ENCODE results near the gene CEP85.
A peak's percentile ranks its signal among the peaks of the same experiment; 100 is the strongest.
"Not testable (repeated sequence)": the region's sequence is repeated elsewhere in the genome, so short reads cannot be mapped to it uniquely, and the experiment has no call there.

The CEP85 gene

DNA sequence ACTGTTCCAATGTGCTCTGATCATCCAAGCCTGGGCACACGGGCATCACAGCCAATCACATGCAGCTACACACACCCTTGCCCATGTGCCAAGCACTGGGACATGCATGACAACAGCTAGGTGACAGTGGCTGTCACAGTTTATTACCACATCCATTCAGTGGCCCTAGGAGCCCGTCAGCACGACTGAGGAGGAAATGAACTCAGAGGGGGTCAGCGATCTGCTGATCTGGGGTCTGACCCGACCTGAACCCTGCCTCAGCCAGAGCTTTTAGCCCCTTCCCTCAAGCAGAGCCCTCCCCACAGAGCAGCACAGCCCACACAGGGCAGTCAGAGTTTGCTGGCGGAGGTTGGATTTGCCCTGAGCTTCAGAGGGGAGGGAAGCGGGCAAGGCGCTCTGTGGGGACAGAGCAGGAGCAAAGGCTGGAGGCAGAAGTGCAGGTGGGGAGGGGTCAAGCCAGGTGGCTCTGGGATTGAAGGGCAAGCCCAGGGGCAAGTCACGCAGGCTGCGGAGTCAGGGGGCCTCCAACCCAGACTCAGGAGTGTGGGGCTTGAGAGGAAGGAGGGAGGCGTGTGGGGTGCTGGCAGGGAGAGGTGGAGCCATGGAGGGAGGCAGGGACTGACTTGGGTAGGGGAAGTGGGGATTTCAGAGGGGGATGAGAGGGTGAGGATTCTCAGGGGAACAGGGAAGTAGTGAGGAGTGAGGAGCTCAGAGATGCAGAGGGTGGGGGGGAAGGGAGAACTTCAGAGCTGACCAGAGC, 56.3 kb downstream of the CEP85 start:
- DNase-seq (ENCODE audit: low spot score) = no peak

DNA sequence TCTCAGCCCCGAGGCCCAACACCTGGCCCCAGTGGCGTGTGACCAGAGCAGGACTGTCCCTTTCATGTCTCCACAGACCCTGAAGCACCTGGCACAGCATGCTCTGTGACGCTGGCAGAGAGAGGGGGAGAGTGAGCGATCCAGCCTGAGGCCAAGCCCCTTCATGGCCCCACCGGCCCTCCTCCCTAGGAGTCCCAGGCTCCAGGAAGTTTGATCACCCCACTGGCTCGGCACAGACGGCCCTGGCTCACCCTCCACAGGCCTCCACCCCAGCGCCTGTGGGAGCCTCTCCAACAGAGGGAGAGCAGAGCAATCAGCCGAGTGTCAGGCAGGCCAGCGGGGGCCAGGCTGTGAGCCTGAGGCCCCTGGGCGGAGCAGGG, 56.9 kb downstream of the CEP85 start:
- DNase-seq (ENCODE audit: low spot score) = no peak

DNA sequence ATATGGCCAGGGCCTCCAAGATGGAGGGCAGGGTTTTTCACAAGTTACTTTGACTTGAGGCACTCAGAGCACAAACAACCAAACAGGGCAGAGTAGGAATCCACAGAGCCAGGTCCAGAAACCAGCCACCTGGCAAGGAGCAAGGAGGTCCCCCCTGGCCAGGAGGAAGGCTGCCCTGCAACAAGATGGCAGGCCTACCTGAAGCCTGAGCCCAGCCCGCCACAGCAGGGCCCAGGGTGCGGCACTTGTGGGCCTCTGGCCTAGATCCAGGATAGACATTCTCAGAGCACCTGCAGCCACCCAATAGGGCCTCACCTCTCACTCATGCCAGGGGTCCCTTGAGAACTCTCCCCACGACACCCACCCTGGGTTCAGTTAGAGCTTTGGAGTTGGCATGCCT, 57.4 kb downstream of the CEP85 start:
- no peak for DNase-seq (ENCODE audit: low spot score)

DNA sequence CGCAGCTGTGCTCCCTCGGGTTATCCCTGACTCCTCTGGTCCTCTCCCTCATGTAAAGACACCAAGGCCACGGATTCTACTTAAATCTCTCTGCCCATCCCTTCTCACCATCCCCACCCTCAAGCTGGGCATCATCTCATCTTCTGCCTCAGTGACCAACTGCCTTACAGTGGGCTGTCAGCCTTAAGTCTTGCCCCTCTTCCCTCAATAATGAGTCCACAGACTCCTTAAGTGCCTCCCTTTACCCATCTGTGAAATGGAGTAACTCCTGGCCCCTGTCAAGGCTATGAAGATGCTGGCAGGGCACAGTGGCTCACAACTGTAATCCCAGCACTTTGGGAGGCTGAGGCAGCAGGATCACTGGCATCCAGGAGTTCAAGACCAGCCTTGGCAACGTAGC, 57.9 kb downstream of the CEP85 start:
- DNase-seq (ENCODE audit: low spot score) = no peak

DNA sequence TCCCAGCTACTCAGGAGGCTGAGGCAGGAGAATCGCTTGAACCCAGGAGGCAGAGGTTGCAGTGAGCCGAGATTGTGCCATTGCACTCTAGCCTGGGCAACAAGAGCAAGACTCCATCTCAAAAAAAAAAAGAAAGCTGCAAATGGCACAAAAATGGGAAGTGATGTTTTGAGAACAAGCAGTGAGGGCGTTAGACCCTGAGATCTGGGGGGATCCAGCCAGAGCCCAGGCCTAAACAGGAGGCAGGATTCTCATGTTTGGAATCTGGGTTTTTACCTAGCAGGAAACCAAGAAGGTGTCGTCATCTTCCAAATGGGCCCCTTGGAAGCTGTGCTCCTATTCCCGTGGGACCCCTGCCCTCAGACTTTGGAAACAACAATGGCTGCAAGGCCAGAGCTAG, 58.7 kb downstream of the CEP85 start:
- not testable (repeated sequence) for DNase-seq (ENCODE audit: low spot score)

DNA sequence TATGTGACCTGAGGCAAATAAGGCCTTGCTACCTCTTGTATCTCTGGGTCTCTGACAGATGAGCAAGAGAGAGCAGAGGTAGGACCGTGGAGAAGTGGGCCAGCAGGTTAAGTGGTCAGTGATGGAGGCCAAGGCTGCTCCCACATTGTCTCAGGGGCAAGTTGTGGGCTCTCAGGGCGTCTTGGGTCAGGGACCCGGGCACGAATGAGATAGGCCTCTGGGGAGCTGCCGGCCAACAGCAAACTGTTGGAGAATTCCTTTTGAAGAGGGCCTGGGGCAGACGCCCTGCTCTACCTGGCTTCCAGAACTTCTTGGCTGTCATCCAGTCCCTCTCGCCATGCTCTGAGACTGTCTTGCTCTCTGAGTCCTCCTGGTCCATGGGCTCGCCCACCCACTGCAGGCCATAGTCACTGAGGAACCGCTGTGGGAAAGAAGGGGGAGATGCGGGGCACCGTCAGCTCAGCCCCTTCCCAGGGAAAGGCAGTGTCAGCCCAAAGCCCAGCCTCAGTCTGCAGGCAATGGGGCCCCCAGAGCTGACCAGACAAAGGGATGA, 60.0 kb downstream of the CEP85 start:
- no peak for DNase-seq (ENCODE audit: low spot score)

DNA sequence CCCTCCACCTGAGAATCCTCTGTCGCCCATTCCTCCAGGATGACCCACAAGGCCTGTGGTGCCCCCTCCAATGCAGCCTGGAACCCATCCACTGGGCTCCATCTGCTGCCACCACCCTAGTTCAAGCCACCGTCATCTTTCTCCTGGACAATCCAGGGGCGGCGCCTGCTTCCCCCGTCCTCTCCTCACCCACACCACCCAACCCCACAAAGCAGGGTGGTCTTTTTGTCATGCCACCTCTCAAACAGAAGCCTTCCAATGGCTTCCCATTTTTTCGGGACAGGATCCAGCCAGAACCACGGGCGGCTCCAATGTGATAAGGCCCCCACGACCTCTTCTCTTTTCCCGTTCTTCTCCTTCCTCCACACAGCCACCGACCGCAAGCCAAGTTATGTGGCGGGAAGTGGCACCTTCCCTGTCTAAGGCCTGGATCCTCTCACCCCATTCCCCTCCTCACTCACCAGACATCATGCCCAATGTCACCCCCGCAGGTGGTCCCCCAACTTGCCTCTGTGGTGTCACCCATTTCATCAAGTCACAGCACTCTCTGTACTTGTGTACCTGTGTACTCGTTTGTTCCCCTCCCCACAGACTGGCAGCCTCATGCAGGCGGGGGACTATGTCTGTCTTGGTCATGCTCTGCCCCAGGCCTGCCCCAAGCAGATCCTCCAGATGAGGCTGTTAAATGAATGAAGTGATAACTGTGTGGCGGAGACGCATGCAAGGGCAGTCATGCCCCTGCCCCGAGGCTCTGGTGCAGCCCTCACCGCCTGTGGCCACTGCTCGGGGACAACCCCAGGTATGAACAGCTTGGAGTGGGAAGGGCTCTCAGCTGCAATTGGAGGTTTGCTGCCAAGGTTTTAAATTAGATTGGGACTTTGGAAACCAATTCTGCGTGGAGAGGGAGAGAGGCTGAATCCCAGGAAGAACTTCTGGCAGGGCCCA, 61.5 kb downstream of the CEP85 start:
- no peak for DNase-seq (ENCODE audit: low spot score)

DNA sequence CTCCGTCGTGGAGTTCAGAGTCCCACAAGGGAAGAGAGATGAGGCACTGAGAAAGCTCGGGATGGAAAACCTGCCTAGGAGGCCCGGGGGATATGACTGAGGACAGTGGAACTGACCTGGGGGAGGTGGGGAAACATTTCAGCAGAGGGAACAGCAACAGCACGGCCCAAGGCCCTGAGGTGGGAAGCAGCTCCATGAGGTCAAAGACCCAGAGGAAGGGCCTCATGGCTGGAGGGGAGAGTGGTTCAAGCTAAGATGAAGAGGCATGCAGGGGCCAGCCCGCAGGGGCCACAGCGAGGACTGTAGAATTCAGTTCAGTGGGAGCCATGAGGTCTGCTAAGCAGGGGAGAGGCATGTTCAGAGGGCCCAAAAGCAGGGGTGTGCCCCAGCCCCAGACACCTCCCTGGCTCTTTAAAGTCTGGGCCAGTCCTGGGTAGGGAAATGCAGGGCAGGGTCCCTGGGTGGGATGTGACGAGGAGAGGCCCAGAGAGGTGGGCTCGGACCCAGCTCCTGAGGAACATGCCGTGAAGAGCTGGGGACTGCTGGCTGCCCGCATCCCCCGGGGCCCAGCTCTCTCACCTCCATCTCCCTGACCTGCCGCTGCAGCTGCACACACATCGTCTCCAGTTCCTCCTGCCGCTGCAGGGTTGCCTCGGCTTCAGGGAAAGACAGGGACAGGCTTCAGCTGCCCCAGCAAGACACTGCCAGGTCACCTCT, 62.5 kb downstream of the CEP85 start:
- no peak for DNase-seq (ENCODE audit: low spot score)

DNA sequence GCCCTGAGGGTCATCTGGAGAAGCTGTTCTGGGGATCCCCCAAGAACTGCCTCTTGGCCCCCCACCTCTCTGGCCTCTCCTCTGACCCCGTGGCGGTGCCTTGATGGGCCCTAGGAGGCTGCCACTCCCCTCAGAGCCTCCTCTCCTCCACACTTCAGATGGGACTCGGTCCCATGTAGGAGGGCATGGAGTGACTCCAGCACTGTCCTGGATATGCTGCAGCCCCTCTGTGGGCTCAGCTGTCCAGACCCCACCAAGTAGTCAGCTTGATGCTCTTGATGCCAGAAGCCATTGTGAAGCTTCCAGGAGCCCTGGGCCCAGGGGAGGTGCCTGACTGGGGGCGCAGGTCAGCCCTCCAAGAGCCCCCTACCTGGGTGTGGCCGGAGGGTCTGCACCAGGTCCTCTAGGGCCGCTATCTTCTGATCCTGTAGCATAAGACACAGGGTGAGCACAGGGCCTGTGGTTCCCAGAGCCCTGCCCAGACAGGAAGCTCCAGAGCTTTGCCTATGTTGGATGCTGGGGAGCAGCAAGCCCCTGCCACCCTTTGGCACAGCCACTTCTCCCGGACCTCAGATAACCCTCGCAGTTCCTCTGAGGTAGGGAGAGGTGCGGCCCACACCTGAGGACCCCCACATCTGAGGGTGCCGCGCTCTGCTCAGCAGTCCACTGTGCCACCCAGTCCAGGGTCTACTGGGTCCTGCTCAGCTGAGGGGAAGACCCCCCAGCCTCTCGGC, 63.2 kb downstream of the CEP85 start:
- DNase-seq (ENCODE audit: low spot score) = no peak

DNA sequence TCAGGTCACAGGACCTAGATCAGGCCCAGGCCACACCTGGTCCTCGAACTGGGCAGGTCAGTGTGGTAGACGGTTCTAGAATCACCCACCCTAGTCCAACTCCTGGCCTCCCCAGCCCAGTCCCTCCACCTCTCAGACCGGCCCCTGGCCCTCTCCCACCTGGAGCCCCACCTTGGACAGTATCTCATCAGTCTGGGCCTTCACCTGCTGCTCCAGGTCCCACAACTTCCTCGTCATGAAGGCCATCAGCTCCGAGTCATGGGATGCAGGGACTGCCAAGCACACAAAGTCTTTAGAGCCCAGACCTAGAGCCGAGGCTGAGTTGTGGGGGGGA, 63.8 kb downstream of the CEP85 start:
- DNase-seq (ENCODE audit: low spot score) = no peak

DNA sequence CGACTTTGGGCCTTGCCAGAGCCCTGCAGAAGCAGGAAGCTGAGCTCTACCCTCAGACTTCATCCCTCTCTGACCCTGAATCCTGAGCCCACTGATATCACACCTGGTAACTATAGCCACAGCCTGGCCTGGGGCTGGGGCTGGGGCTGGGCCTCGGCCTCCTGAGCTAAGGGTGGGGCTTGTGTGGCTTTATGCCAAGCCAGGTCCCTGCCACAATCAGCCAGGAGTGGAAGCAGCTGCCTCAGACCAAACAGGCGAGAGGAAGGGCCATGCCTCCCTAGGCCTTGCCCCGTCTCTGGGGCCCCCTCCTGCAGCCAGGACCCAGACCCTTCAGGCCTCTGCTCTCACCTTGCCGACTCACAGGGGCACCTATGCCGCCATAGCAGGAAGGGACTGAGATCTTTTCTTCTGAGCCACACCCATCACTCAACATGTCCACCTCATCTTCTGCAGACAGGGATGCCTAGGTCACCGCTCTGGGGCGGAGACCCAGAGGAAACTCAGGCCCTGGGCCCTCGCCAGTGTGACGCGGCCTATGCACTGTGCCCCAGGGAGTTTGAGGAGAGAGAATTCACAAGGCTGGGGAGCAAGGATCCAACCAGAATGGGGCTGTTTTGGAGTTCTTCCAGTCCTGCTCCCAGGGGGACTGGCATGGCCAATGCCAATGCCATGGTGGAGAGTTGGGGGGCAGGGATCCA, 66.7 kb downstream of the CEP85 start:
- DNase-seq (ENCODE audit: low spot score) = no peak

DNA sequence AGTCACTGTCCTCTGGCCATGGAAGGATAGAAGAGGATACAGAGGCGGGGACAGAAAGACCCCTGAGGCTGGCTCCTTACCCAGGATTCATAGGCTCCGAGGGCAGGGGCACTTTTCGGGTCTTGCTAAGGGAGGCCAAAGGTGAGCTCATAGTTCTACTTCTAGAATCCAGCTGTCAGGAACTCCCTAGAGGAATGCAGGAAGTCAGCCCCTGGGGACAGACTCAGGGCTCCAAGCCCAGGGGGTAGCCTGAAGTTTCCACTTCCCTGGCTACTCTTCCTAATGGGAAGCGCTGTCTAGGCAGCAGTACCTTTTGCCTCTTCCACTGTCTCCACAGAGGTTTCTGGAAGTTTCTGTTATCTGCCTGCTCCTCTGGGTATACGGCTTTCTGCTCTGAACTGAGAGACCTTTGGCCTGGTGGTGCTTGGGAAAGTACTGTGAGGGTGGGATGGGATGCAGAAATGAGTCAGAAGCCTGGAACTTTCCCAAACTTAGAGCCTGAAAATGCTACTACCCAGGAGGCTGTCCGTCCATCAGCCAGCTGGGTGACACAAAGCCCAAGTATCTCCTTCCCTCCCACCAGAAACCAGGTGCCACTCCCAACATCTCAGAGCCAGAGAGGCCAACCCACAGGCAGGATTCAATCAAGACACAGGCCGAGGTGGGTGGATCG, 68.9 kb downstream of the CEP85 start:
- DNase-seq (ENCODE audit: low spot score) = no peak

DNA sequence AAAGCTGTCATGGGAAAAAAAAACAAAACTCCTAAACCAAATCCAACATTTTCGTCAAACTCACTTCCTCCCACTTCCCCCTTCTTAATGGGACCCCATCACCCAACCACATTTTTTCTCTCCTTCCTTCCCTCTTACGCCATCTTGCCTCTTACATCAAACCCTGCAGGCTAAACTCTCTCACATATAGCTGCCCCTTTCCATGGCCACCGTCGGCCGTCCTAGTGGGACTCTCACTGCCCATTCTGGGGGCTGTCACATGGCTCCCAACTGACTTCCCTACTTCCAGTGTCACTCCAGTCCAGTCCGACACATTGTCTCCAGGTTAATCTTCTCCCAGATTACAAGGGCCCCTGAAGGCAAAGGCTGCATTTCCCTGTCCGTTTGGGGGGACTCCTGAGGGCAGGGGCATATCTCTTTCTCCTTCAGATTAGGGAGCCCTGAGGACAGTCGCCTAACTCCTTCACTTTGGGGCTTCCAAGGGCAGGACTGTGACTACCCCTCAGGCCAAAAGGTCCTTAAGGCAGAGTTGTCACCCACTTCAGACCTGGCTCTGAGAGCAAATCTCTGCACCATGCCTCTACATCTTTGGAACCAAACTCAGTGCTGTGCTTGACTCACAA, 71.8 kb downstream of the CEP85 start:
- DNase-seq (ENCODE audit: low spot score) = no peak

DNA sequence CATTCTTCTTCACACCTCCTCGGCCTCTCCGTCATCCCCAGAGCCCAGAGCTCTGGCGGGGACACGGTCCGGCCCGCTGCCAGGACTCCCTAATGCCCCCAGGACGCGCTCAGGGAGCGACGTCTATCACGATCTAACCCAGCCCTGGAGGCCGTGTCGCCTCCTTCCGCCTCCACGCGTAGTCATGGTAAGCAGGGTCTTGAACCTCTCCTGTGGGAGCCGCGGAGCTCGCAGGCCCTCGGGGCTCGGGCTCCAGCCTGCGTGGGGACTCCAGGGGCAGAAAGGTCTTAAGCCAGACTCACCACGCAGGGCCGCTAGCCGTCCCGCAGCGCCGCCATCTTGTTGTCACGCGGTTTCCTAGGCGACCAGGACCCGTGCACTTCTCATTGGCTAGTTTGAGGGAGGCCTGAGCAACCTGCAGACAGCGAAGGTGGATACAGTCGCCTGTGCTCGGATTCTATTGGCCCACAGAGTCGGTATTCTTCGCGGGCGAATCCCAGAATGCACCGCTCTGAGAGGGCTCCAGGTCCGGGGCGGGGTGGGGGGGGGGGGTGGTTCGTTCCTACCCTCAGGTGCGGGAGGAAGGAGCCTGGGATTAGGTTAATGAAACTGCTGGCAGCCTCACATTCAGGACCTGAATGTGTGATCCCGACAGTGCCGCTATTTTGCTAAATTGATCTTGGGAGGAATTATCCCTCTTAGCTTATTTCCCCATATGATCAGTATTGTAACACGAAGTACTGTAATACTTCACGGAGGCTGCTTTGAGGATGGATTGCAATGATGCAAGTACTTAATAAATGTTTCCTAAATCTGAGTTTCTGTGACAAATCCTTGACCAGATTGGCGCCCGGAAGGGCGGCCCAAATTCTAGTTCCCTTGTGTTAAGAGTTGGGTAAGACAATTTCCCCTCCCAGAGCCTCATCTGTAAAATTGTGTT, 72.6 kb downstream of the CEP85 start, which contains the start of gene UBXN11:
TSS of gene UBXN11 (minus strand) at position 347 of the 940 bp plus-strand sequence. CDS start 3,753 bp downstream, outside the sequence.
- peak; percentile 69 for DNase-seq (ENCODE audit: low spot score)

DNA sequence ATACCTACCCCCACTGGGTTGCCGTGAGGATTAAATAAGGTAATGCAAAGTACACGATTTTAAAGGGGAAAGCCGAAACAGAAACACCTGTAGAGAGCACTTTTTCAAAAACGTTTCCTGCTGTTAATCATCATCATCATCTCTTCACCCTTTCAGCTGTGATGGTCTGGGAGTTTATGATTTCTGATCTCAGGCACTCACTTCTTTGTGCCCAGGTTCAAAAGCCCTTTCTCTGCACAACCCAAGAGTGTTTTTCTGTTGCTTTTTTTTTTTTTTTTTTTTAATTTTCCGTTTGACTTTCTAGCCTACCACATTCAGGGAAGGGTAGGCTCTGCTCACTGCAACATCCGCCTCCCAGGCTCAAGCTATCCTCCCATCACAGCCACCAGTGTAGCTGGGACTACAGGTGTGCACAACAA, 73.4 kb downstream of the CEP85 start:
- no peak for DNase-seq (ENCODE audit: low spot score)

DNA sequence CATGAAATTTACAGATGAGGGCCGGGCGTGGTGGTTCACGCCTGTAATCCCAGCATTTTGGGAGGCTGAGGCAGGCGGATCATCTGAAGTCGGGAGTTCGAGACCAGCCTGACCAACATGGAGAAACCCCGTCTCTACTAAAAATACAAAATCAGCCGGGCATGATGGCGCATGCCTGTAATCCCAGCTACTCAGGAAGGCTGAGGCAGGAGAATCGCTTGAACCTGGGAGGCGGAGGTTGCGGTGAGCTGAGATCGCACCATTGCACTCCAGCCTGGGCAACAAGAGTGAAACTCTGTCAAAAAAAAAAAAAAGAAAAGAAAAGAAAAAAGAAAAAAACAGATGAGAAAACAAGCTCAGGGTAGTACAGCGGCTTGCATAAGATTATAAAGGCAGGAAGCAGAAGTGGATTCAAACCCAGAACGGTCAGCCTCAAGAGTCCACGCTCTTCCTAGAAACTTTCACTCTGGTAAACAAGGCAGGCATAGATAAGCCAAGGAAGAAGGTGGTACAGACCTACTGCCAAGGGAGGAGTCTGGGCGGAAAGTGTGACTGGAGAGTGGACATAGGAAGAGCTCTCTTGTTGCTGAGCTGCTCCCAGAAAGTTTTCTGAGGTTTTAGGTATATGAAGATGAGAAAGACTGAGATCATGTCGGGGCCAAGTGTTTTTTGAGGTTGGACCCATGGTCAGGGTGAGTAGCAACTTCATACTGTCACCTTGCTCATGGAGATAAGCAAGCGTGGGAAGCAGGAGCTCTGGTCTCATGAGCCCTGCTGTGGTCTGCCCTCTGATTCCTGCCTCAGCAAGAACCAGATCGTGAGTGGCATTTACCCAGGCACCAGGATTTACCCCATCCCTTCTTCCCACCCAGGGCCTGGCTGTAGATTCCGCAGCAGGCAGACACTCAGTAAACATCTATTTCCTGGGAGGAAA, 74.2 kb downstream of the CEP85 start:
- DNase-seq (ENCODE audit: low spot score) = not testable (repeated sequence)

DNA sequence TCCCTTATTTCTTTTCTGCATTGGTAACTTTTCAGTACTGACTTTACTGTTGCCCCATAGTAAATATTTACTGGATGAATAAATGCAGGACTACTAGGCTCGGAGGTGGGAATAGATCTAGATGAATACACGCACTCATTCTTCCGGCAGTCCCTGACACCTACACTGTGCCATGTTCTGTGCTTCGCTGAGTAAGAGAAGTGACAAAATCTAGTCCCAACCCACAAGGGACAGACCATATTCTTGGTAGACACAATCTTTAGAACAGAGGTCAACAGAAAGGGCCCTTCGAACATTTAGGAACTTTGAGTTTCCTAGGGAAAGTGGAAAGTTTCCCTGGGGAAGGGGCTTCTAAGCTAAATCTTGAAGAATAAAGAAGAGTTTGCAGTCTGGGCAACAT, 80.5 kb downstream of the CEP85 start:
- no peak for DNase-seq (ENCODE audit: low spot score)
